ENCODE results near the gene ZNF148.

The ZNF148 gene

DNA sequence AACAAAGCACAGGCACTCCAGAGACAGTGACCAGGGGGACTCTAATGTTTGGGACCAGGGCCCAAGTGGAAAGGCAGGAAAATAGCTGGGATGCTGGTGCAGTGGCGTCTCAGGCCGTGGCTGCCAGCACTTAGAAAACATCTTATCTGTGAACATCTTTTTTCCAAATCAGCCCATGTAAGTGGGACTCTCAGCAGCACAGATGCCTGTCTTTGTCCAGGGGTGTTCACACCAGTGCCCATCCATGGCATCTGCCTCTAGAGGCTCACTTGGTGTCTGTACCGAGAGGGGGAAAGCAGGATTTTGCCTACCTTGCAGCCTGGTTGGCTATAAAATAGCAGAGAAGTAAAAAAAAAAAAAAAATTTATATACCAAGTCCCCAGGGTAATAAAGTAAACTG is 189.3 kb downstream of the ZNF148 start:
- no peak for DNase-seq

DNA sequence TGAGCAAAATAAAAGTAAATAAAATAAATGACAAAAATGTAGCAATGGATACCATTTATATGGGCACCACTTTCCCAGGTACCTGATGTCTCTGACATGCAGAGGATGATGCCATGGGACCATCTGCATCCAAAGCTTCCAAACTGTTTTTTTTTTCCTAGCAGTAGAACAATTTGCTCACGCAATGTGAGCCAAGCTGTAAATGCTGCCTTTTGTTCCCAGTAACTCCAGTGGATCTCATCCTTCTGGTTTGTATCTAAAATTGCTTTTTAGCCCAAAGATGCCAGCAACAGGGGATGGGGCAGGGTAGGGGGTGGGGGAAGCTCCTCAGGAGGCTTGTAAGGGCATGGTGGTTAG is 195.3 kb downstream of the ZNF148 start:
- DNase-seq, result no peak

DNA sequence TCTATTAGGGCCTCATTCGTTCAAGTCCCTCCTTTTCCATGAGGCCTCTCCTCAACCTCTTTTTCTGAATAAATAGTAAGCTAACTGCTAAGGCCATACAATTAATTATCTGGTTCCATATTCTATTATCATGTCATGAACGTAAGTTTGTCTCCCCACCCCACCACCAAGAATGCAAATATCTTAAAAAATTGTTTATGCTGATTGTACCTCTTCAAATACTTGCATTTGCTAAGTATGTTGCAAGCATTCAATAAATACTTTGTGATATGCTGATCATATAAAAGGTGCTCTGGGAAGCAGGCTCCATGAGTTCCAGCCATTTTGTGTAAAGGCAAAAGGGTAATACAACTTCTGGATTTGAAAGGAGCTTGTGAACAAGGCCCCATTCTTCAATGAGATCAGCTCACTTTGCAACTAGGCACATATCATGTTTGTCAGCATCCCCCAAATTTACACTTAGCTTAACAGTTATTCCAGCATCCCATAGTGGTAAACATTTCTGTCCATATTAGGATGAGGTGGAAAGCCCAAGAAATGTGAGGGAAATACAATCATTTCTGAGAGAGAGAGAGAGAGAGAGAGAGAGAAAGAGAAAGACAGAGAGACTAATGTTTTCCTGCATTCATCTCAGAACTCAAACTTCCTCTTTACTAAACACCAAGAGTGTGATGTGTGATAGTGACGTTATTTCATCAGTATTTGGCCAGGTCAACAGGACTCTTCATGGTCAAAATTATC is 195.8 kb downstream of the ZNF148 start:
- no peak for DNase-seq

DNA sequence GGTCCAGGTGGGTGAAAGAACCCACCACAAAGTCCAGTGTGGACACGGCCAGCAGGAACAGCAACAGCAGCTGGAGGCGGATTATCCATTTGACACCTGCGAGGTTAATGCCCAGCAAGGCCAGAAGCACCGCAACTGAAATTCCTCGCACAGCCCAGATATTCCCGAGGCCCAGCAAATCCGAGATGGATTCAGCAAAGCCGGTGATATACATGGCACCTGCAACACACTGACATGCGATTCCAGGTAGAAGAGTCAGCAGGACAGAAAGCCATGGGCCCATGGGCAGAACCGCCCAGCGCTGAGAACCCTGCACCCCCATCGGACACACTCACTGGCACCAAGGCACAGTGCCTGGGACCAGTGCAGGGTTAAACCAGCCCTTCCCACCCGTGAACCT is 197.4 kb downstream of the ZNF148 start:
- no peak for DNase-seq

All from NCI-H1694 (cell line).